ENCODE data around the gene MARVELD1.
A peak's percentile ranks its signal among the peaks of the same experiment; 100 is the strongest.

MARVELD1 gene

DNA sequence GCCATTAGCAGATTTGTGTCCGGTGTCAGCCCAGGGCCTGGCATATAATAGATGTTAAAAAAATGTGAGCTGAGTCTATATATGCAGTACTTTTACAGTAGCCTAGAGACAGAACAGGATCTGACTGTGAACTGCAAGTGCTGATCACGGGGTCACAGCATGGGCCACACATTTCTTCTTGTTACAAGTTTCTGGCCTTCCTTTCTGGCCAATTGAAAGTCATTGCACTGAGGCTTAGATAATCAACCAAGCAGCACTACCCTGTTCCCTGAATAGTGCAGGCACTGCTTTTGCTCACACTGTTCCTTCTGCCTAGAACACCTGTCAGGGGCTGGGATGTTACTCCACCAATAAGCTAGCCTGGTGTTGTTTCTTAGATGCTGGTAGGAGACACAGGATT lies 5.4 kb upstream of the MARVELD1 start:
- no peak overlapping the region for H2AK5ac ChIP-seq (ENCODE audit: low read length)
- peaks cover 4% of the 10 kb centered on the region for H3K4me1 ChIP-seq (ENCODE audit: control insufficient read depth, low read depth, low read length)
- no peak overlapping the region for H3K56ac ChIP-seq (ENCODE audit: low read length)
- H4K8ac ChIP-seq (ENCODE audit: low read depth, low read length): no peak overlapping the region
- no peaks in the 10 kb centered on the region for H3K27me3 ChIP-seq (ENCODE audit: insufficient read depth, low read length, poor library complexity)
- H3K23ac ChIP-seq (ENCODE audit: low read length): no peak overlapping the region
- H3K79me1 ChIP-seq (ENCODE audit: low read length): no peaks in the 10 kb centered on the region
- H3K9ac ChIP-seq (ENCODE audit: low read length): no peak overlapping the region
- H4K5ac ChIP-seq (ENCODE audit: low read length): no peak overlapping the region
- no peak overlapping the region for H3K18ac ChIP-seq (ENCODE audit: low read length)
- no peak overlapping the region for H2BK120ac ChIP-seq (ENCODE audit: low read depth, low read length)
- no peaks in the 10 kb centered on the region for H3K79me2 ChIP-seq (ENCODE audit: control insufficient read depth, insufficient read depth, low read length)
- H2BK15ac ChIP-seq (replicated peaks; ENCODE audit: low read depth): no peak overlapping the region
- no peak overlapping the region for H3K4me3 ChIP-seq (ENCODE audit: low read length)
- H3K36me3 ChIP-seq (ENCODE audit: control insufficient read depth, insufficient read depth, low read length): no peaks in the 10 kb centered on the region
- no peak overlapping the region for H2BK5ac ChIP-seq (ENCODE audit: low read length)
- H3K4me2 ChIP-seq (ENCODE audit: low read length): no peak overlapping the region
- no peak for DNase-seq
- H3K4ac ChIP-seq (ENCODE audit: low read depth, low read length): no peak overlapping the region
- H3K27ac ChIP-seq (ENCODE audit: low read depth, low read length): no peak overlapping the region
- WGBS (ENCODE audit: extremely low coverage, insufficient coverage, low lambda C conversion rate): no CpG with 5 or more reads among the region's 2 CpGs

DNA sequence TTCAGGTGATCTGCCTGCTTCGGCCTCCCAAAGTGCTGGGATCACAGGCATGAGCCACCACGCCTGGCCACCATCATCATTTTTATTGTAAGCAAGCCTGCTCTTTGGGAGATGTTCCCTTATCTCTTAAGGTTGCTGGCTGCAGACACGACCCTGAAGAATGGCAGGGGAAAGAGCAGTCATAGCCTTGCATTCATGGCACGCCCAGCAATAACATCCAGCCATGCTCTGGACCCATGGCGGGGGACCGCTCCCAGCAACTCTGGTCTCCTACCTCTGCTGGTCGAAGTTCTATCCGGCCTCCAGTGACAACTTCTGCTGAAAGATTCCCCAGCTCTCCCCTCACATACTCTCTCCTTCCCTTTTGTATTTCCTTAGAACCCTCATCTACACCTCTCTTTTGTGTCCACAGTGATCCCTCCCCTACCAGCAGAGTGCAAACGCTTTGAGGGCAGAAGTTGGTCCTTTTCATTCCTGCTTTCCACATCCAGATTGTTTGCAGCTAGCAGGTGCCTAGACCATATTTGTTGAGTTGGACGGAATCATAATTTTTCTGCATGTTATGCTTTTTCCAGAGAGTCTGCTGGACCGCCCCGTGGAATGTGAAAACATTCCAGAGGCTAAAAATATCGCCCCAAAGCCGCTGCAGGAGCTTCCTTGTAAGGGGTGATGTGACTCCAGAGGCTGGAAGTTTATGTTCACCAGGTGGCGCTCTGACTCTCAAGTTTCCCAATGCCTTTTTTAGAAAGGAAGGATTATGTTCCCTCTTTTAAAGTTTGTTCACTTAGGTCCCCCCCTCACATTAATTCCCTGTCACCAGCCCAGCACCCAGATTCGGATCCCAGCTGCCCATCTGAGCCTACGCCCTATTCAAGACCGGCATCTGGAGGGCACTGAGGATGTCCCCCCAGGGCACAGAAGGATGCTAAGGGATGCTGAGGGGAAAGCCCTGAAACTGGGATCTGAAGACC lies 4.3 kb upstream of the MARVELD1 start:
- Histone ChIP-seq H2AK5ac (ENCODE audit: low read length) (no peak overlapping the region), H3K27me3 (ENCODE audit: insufficient read depth, low read length, poor library complexity) (no peaks in the 10 kb centered on the region), H3K79me1 (ENCODE audit: low read length) (no peaks in the 10 kb centered on the region), H2BK5ac (ENCODE audit: low read length) (no peak overlapping the region), H4K5ac (ENCODE audit: low read length) (no peak overlapping the region), H3K4me1 (ENCODE audit: control insufficient read depth, low read depth, low read length) (peaks cover 4% of the 10 kb centered on the region), H3K36me3 (ENCODE audit: control insufficient read depth, insufficient read depth, low read length) (no peaks in the 10 kb centered on the region), H3K9ac (ENCODE audit: low read length) (no peak overlapping the region), H2BK15ac (replicated peaks; ENCODE audit: low read depth) (no peak overlapping the region), H3K27ac (ENCODE audit: low read depth, low read length) (no peak overlapping the region), H3K4me2 (ENCODE audit: low read length) (no peak overlapping the region), H3K18ac (ENCODE audit: low read length) (no peak overlapping the region), H3K23ac (ENCODE audit: low read length) (no peak overlapping the region), H2BK120ac (ENCODE audit: low read depth, low read length) (no peak overlapping the region), H3K4me3 (ENCODE audit: low read length) (no peak overlapping the region), H3K56ac (ENCODE audit: low read length) (no peak overlapping the region), H3K79me2 (ENCODE audit: control insufficient read depth, insufficient read depth, low read length) (peaks cover 2% of the 10 kb centered on the region), H4K8ac (ENCODE audit: low read depth, low read length) (no peak overlapping the region), H3K4ac (ENCODE audit: low read depth, low read length) (no peak overlapping the region)
- peak; percentile 77 for DNase-seq
- no CpG with 5 or more reads among the region's 18 CpGs for WGBS (ENCODE audit: extremely low coverage, insufficient coverage, low lambda C conversion rate)

DNA sequence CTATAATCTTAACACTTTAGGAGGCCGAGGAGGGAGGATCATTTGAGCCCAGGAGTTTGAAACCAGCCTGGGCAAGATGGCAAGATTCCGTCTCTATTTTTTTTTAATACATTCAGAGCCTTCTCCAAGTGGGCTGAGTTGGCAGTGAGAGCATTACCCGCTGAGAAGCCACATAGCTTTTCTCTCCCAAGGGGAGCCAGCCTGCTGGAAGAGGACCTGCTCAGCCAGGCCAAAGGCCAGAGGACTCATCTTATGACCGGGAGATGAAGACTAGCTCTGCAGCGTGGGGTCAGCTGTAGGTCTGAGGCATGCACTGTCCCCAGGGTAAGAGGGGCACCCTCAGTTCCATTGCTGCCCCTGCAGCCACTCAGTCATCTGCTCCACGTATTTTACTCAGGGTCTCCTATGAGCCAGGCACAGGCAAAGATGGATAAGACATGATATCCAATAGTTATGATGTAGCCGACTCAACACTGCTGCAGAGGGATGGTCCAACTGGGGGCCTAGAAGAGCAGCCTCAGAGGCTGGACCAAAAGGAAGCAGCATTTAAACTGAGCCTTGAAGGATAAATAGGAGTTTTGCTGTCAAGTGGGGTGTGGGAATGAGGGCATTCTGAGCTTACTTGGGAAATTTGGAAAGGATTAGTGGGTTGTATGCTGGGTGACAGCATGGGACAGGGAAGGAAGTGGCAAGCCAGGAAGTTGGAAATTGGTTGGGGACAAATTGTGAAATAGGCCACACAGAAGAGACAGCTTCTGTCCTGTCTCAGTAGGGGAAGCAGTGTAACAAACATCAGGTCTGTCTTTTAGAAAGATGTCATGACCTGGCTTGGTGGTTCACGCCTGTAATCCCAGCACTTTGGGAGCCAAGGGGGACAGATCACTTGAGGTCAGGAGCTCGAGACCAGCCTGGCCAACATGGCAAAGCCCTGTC lies 1.6 kb upstream of the MARVELD1 start:
- no peaks in the 10 kb centered on the region for H3K27me3 ChIP-seq (ENCODE audit: insufficient read depth, low read length, poor library complexity)
- no peak overlapping the region for H3K56ac ChIP-seq (ENCODE audit: low read length)
- no peak overlapping the region for H3K27ac ChIP-seq (ENCODE audit: low read depth, low read length)
- H2AK5ac ChIP-seq (ENCODE audit: low read length): no peak overlapping the region
- H2BK15ac ChIP-seq (replicated peaks; ENCODE audit: low read depth): no peak overlapping the region
- H3K23ac ChIP-seq (ENCODE audit: low read length): peak overlapping the region; percentile 6
- no peak overlapping the region for H3K4me3 ChIP-seq (ENCODE audit: low read length)
- H3K4me2 ChIP-seq (ENCODE audit: low read length): no peak overlapping the region
- no peak overlapping the region for H4K5ac ChIP-seq (ENCODE audit: low read length)
- no CpG with 5 or more reads among the region's 9 CpGs for WGBS (ENCODE audit: extremely low coverage, insufficient coverage, low lambda C conversion rate)
- H2BK120ac ChIP-seq (ENCODE audit: low read depth, low read length): no peak overlapping the region
- no peak overlapping the region for H3K18ac ChIP-seq (ENCODE audit: low read length)
- no peak overlapping the region for H4K8ac ChIP-seq (ENCODE audit: low read depth, low read length)
- peaks cover 7% of the 10 kb centered on the region for H3K79me1 ChIP-seq (ENCODE audit: low read length)
- H2BK5ac ChIP-seq (ENCODE audit: low read length): no peak overlapping the region
- H3K36me3 ChIP-seq (ENCODE audit: control insufficient read depth, insufficient read depth, low read length): no peaks in the 10 kb centered on the region
- DNase-seq: no peak
- peaks cover 12% of the 10 kb centered on the region for H3K4me1 ChIP-seq (ENCODE audit: control insufficient read depth, low read depth, low read length)
- H3K4ac ChIP-seq (ENCODE audit: low read depth, low read length): no peak overlapping the region
- no peak overlapping the region for H3K9ac ChIP-seq (ENCODE audit: low read length)
- H3K79me2 ChIP-seq (ENCODE audit: control insufficient read depth, insufficient read depth, low read length): peaks cover 8% of the 10 kb centered on the region

DNA sequence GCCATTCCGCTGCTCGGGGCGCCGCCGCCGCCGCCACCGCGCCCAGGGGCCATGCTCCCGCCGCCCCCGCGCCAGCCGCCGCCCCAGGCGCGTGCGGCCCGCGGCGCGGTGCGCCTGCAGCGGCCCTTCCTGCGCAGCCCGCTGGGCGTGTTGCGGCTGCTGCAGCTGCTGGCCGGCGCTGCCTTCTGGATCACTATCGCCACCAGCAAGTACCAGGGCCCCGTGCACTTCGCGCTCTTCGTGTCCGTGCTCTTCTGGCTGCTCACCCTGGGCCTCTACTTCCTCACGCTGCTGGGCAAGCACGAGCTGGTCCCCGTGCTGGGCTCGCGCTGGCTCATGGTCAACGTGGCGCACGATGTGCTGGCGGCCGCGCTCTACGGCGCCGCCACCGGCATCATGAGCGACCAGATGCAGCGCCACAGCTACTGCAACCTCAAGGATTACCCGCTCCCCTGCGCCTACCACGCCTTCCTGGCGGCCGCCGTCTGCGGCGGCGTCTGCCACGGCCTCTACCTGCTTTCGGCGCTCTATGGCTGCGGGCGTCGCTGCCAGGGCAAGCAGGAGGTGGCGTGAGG lies 383 bp downstream of the MARVELD1 start:
- peak overlapping the region; percentile 100 for H3K23ac ChIP-seq (ENCODE audit: low read length)
- H3K27ac ChIP-seq (ENCODE audit: low read depth, low read length): peak overlapping the region; percentile 87
- no CpG with 5 or more reads among the region's 69 CpGs for WGBS (ENCODE audit: extremely low coverage, insufficient coverage, low lambda C conversion rate)
- peak overlapping the region; percentile 72 for H3K18ac ChIP-seq (ENCODE audit: low read length)
- peak overlapping the region; percentile 99 for H3K9ac ChIP-seq (ENCODE audit: low read length)
- H2AK5ac ChIP-seq (ENCODE audit: low read length): no peak overlapping the region
- peak overlapping the region; percentile 95 for H2BK5ac ChIP-seq (ENCODE audit: low read length)
- H3K4me3 ChIP-seq (ENCODE audit: low read length): peak overlapping the region; percentile 91
- peaks cover 7% of the 10 kb centered on the region for H3K79me1 ChIP-seq (ENCODE audit: low read length)
- peaks cover 8% of the 10 kb centered on the region for H3K79me2 ChIP-seq (ENCODE audit: control insufficient read depth, insufficient read depth, low read length)
- DNase-seq: peak; percentile 91
- H3K56ac ChIP-seq (ENCODE audit: low read length): peak overlapping the region; percentile 100
- no peak overlapping the region for H4K5ac ChIP-seq (ENCODE audit: low read length)
- H2BK120ac ChIP-seq (ENCODE audit: low read depth, low read length): no peak overlapping the region
- H3K4me2 ChIP-seq (ENCODE audit: low read length): peak overlapping the region; percentile 98
- peak overlapping the region; percentile 67 for H4K8ac ChIP-seq (ENCODE audit: low read depth, low read length)
- H2BK15ac ChIP-seq (replicated peaks; ENCODE audit: low read depth): no peak overlapping the region
- no peaks in the 10 kb centered on the region for H3K36me3 ChIP-seq (ENCODE audit: control insufficient read depth, insufficient read depth, low read length)
- peaks cover 14% of the 10 kb centered on the region for H3K4me1 ChIP-seq (ENCODE audit: control insufficient read depth, low read depth, low read length)
- no peaks in the 10 kb centered on the region for H3K27me3 ChIP-seq (ENCODE audit: insufficient read depth, low read length, poor library complexity)
- peak overlapping the region; percentile 82 for H3K4ac ChIP-seq (ENCODE audit: low read depth, low read length)

DNA sequence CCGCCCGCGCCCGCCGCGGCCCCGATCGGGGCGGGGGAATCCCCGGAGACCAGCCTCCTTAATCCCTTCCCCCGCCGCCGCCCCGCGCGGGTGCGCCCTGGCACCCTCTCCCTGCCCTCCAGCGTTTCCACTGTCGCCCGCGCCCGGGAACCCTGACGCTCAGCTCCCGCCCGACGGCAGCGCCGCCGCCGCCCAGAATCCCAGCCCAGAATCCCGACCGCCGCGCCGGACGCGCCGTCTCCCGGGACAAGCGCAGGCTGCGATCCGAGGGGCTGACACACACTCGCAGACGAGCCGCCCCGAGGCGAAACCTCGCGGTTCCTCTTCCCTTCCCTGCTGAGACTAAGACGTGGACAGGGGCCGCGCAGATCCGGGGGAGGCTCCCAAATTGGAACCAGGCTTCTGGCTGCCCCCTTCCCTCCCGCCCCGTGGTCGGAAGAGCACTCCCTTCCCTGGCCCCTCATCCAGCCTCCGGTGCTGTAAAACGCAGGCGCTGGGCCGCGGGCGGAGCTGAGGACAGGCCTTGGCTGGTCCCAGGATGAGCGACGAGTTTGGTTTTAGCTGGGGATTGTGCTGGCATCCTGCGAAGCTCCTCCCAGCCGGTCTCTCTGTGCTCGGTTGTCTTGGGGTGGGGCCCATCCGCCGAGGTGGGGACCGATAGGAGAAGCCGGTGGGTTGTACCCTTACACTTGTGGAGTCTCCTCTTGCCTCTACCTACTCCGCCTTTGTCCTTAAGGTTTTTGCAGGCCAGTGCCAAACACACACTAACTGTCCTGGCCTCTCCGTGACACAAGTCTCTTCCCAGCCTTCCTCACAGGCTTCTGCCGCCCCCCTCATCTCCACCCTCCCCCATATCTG lies 1.1 kb downstream of the MARVELD1 start:
- H3K27ac ChIP-seq (ENCODE audit: low read depth, low read length): peak overlapping the region; percentile 87
- no CpG with 5 or more reads among the region's 74 CpGs for WGBS (ENCODE audit: extremely low coverage, insufficient coverage, low lambda C conversion rate)
- peak overlapping the region; percentile 99 for H3K9ac ChIP-seq (ENCODE audit: low read length)
- peak overlapping the region; percentile 100 for H3K56ac ChIP-seq (ENCODE audit: low read length)
- no peak overlapping the region for H4K5ac ChIP-seq (ENCODE audit: low read length)
- peaks cover 7% of the 10 kb centered on the region for H3K79me1 ChIP-seq (ENCODE audit: low read length)
- peak overlapping the region; percentile 98 for H3K4me2 ChIP-seq (ENCODE audit: low read length)
- H2BK15ac ChIP-seq (replicated peaks; ENCODE audit: low read depth): no peak overlapping the region
- H3K36me3 ChIP-seq (ENCODE audit: control insufficient read depth, insufficient read depth, low read length): no peaks in the 10 kb centered on the region
- peak overlapping the region; percentile 95 for H2BK5ac ChIP-seq (ENCODE audit: low read length)
- H3K4me3 ChIP-seq (ENCODE audit: low read length): peak overlapping the region; percentile 91
- H3K27me3 ChIP-seq (ENCODE audit: insufficient read depth, low read length, poor library complexity): no peaks in the 10 kb centered on the region
- no peak overlapping the region for H2BK120ac ChIP-seq (ENCODE audit: low read depth, low read length)
- H3K79me2 ChIP-seq (ENCODE audit: control insufficient read depth, insufficient read depth, low read length): peaks cover 8% of the 10 kb centered on the region
- H3K23ac ChIP-seq (ENCODE audit: low read length): peak overlapping the region; percentile 98
- DNase-seq: peak; percentile 92
- peaks cover 17% of the 10 kb centered on the region for H3K4me1 ChIP-seq (ENCODE audit: control insufficient read depth, low read depth, low read length)
- peak overlapping the region; percentile 86 for H3K4ac ChIP-seq (ENCODE audit: low read depth, low read length)
- H3K18ac ChIP-seq (ENCODE audit: low read length): peak overlapping the region; percentile 72
- H2AK5ac ChIP-seq (ENCODE audit: low read length): peak overlapping the region; percentile 74
- H4K8ac ChIP-seq (ENCODE audit: low read depth, low read length): no peak overlapping the region
